ENCODE results near the gene SUGP1.
A peak's percentile ranks its signal among the peaks of the same experiment; 100 is the strongest.

SUGP1 gene

DNA sequence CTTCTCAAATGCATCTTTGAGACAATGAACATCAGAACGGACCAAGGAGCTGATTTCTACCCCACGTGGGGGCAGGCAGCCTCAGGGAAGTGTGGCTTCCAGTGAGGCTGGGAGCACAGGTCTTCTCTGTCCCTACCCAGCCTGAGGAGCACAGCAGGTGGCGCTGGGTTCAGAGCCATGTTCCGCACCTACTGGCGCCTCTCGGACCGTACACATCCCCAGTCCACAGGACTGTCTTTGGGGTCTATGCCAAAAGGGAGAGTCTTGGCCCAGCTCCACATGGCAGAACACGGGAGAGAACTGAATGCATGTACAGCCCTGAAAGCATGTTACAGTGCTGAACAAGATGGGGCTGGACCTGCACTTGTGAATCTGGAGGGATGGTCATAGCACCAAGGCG lies 22.6 kb downstream of the SUGP1 start:
- no peak for DNase-seq (ENCODE audit: low read depth)

GRCh38 chr19:19296953-19297689 lies 23.2 kb downstream of the SUGP1 start:
- DNase-seq (ENCODE audit: low read depth), result no peak

- DNase-seq (ENCODE audit: low read depth), result no peak
Measured at GRCh38 chr19:19294914-19295313, 25.4 kb downstream of the SUGP1 start.

DNA sequence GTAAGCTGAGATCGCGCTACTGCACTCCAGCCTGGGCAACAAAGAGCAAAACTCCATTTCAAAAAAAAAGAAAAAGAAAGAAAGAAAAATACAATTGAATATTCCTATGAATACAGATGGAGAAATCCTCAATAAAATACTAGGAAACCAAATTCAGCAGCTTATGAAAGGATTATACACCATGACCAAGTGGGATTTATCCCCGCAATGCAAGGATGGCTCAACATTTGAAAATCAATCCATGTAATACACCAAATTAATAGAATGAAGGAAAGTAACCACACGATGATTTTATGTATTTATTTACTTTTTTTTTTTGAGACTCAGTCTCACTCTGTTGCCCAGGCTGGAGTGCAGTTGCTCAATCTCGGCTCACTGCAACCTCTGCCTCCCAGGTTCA lies 27.7 kb downstream of the SUGP1 start:
- DNase-seq (ENCODE audit: low read depth), result no peak

DNA sequence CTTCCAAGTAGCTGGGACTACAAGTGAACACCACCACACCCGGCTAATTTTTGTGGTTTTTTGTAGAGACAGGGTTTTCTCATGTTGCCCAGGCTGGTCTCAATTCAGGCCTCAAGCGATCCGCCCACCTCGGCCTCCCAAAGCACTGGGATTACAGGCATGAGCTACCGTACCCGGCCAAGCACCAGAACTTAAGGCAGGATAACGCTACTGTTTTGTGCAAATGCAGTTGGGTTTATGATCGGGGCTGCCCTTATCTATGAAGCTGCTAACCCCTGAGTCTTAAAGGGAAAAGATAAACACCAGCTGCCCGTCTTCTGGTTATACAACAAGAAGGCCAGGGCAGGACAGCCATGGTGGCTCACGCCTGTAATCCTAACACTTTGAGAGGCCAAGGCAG lies 34.6 kb downstream of the SUGP1 start:
- DNase-seq (ENCODE audit: low read depth), result no peak

GRCh38 chr19:19280561-19280960 lies 39.7 kb downstream of the SUGP1 start:
- no peak for DNase-seq (ENCODE audit: low read depth)

DNA sequence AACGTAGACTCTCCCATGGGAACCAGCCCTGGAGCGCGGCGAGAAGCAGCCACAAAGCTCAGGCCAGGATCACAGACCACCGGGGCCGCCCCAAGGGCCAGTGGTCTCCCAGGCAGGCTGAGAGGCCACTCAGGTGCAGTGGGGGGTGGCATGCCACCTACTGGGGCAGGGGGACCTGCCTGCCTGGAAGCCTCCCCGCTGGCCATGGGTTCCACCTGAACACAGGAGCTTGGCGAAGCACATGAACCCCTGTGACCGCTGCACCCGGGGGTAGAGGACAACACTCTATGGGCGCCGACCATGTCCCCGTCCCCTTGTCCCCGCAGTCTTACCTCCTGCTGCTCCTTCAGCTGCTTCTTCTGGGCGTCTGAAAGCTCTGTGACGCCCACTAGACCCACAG lies 40.5 kb downstream of the SUGP1 start:
- DNase-seq (ENCODE audit: low read depth), result no peak

DNA sequence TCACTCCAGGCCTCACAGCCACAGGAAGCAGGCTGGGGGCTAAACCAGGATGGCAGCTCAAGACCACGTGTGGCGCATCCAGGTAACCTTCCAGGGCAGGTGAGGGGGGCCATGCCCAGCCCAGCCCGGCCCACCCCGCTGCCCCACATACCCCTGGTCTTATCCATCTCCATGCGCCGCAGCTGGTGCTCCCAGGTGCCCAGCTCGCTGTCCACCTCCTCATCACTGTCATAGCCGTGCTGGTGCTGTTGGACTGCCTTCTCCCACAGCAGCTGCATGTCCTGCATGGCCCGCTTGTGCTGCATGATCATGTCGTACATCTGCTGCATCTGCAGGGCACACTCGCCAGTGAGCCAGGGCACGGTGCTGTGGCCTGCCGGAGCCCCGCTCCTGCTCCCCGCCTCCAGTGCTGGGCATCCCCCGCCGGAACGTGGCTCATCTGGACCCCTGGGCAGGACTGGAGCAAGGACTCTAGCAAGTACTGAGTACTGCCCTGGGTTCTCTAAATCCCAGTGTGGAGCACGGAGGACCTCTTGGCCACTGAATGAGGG lies 41.2 kb downstream of the SUGP1 start:
- no peak for DNase-seq (ENCODE audit: low read depth)

- DNase-seq (ENCODE audit: low read depth), result no peak
Measured at GRCh38 chr19:19278315-19278714, 42.0 kb downstream of the SUGP1 start.

DNA sequence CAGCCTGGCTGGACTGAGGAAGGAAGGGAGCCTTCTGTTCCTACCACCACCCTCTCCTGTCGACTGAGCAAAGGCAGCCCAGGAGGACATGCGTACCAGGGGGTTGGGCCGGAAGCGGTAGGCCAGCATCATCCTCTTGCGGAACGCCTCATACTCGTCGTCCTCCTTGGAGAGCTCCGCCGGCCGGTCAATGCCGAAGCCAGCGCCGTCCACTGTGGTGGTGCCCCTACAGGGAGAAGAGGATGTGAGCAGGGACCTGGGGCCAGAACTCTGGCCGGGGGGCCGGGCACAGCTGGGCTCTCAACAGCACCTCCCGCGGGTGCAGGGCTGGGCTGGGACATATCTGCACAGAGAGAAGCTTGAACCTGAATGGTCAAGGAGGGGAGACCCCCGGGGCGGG lies 43.5 kb downstream of the SUGP1 start:
- no peak for DNase-seq (ENCODE audit: low read depth)

- peak; percentile 79 for DNase-seq (ENCODE audit: low read depth)
Measured at GRCh38 chr19:19276386-19276785, 43.9 kb downstream of the SUGP1 start.

DNA sequence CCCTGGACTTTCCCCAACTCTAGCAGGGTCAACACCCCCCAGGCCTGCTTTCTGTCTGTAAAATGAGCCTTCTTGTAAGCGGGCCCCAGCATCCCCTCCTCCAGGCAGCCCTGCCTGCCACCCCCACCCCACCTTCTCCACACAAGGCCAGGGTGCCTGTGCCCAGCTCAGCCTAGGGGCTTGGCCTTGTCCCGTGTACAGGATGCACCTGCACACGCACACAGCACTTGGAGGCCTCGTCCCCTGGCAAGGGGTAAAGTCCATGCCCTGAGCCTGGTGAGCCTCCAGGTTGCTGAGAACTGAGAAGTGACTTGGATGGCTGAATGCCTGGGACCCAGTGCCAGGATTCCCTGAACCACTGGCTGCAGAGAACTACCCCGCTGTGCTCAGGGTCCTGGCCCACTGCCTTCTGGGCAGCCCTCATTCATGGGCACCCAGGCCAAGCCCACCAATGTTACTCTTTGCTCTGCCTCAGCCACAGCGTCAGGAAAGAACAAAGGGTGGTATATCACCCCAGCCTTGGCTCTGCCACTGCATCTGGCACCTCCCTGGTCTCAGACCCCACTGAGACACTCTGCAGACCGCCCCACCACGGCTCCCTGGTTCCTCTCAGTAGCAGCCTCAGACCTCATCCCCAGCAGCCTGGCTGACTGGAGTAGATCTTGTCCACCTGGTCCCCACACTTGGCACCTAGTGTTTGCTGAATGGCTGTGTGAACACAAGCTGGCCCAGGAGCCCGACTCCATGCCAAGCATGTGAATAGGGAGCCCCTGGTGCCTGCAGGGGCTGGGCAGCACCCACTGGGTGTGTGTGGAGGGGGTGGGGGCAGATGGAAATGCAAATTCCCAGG lies 45.4 kb downstream of the SUGP1 start:
- no peak for DNase-seq (ENCODE audit: low read depth)

DNA sequence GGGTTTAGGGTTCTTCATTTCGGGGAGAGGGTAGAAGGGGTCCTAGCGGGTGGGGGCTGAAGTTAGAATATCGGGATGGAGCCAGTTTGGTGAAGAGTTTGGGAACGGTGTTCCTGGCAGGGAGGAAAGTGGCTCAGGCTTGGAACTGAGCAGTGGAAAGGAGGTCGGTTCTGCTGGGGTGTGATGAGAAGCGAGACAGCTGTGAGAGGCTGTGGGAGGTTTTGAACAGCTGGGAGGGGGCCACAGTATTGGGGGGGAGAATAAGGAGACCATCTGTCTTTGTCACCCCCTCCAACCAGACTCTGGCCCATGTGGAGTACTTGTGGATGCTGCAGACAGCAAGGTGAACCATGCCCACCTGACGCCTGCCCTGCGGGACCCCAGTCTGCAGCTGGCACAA lies 46.2 kb downstream of the SUGP1 start:
- no peak for DNase-seq (ENCODE audit: low read depth)

GRCh38 chr19:19271828-19272599 lies 48.3 kb downstream of the SUGP1 start:
- no peak for DNase-seq (ENCODE audit: low read depth)

DNA sequence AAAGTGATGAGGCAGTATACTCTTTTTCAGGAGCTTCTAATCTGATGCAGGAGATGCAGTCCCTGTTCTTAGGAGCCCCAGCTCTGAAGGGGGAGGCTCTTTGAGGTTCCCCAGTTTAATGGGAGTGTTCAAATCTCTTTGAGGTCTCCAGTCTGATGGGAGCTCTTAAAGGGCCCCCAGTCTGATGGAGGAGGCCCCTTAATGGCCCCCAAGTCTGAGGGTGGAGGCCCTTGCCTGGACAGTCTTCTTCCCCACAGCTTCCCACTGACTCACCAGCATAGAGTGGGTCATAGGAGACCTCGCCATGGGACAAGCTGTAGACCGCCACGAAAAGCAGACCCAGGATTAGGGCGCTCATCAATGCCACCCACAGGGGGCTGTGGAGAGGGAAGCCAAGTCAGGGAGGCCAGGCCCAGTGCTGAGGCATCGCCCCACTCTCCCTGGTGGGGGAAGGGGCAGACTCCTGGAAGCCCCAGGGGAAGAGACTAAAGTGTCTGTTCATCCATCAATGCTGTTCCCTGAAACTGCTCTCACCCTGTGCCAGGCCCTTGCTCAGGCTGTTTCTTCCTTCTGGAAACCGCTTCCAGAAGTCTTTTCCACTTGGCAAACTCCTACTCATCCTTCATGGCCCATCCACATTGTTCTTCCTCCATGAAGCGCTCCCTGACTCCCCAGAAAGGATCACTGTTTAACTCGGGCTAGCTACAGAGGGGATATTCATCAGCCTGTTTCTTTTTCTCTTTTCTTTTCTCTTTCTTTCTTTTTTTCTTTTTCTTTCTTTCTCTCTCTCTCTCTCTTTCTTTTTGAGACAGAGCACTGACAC lies 49.3 kb downstream of the SUGP1 start:
- DNase-seq (ENCODE audit: low read depth), result no peak

- no peak for DNase-seq (ENCODE audit: low read depth)
Measured at GRCh38 chr19:19269952-19270694, 50.2 kb downstream of the SUGP1 start.

- DNase-seq (ENCODE audit: low read depth), result no peak
Measured at GRCh38 chr19:19268453-19269385, 51.6 kb downstream of the SUGP1 start.

DNA sequence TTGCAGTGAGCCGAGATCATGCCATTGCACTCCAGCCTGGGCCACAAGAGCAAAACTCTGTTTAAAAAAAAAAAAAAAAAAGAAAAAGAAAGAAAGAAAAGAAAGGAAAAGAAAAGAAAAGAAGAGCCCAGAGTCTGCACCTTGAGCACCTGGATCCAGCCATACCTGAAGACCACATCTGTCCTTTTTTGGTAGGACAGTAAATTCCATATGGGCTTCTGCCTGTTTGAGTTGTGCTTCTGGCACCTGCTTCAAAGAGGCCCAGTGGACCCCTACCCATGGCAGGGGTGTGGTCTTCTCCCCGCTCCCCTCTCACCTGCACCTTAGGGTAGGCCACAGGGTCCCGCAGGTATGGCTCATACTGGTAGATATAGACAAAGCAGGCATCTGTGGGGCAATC lies 53.0 kb downstream of the SUGP1 start:
- no peak for DNase-seq (ENCODE audit: low read depth)

GRCh38 chr19:19263886-19264487 lies 56.3 kb downstream of the SUGP1 start:
- no peak for DNase-seq (ENCODE audit: low read depth)
